ENCODE results near the gene PLCXD1. TPM values are rescaled to one million over a fixed set of nuclear protein-coding genes. Genes with fewer than 3 reads are reported as not detected.
A peak's percentile ranks its signal among the peaks of the same experiment; 100 is the strongest.
"Not testable (repeated sequence)": the region's sequence is repeated elsewhere in the genome, so short reads cannot be mapped to it uniquely, and the experiment has no call there.

The PLCXD1 gene
- total RNA-seq, 1 donor from 2014 or later = 6.1 TPM

DNA sequence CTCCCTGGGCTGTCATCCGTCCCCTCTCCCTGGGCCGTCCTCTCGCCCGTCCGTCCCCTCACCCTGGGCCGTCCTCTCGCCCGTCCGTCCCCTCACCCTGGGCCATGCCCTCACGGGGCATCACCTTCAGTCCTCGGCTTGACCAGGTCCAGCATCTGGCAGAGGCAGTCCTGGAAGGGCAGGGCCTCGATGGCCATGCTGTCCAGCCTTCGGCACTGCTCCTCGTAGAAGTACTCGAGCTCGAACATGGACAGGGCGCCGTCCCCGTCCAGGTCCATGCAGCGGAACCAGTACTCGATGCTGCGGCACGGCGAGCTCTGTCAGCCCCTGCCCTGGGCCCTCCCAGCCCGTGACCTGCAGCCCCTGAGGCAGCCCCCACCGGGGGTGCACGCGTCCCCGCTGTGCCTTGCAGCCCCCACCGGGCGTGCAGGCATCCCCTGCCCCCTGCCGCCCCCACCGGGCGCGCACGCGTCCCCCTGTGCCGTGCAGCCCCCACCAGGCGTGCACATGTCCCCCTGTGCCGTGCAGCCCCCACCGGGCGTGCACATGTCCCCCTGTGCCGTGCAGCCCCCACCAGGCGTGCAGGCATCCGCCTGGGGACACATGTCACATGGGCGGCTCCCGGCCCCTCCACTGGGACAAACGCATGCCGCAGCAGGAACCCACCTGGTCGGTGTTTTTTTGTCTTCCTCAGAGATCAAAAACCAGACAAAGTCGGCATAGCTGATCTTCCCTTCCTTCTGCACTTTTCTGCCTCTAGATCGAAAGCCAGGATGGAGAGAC is 59.7 kb downstream of the PLCXD1 start:
- DNase-seq (ENCODE audit: missing footprints) = peak; percentile 34
- peak; percentile 19 for ATAC-seq
- intact Hi-C loops (cut with DNase I) = no loop called here

DNA sequence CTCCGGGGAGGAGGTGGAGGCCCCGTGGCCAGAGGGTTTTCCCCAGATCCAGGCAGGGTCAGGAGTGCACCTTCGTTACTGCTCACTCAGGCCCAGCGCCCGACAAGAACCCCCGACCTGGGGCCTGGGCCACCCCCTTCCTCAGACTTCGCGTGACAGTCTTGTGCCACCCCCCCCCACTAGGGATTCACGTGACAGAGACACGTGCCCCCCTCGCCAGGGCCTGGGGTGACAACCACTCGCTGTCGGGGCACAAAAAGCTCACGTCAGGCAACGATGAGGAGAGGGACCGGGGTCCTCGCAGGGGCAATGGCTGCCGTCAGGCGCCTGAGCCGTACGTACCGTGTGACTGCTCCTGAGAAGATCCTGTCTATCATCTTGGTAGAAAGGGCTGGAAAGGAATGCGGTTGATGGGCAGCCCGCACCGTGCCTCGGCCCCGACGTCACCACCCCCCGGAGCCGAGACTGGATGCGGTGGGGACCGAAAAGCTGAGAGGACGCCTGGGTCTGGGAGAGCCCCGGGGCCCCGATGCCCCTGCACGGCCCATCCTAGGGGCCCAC is 60.4 kb downstream of the PLCXD1 start:
- DNase-seq (ENCODE audit: missing footprints) = peak; percentile 44
- ATAC-seq = no peak
- intact Hi-C loops (cut with DNase I) = no loop called here

DNA sequence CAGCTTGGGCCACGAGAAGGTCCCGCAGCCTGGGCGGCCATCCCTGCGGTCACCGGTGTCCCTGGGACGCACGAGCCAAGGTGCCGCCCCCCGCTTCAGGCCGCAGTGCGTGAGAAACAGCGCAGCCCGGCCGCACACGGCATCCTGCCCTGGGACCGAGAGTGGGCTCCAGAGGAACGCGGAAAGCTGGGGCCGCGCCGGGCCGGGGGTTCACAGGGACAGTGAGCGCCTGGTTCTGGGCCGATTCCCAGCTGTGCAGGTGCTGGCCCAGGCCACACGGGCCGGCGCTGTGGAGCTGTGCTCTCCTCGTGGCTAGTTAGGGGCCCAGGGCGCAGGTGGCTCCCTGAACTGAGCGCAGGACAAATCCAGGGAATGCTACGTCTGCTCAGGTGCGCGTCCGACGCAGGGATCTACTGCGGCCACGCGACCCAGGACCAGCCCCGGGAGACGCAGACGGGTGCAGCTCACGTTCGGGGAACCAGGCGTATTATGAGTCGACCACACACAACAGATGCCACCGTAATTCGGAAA is 63.3 kb downstream of the PLCXD1 start:
- ATAC-seq = no peak
- intact Hi-C loops (cut with DNase I) = no loop called here
- peak; percentile 58 for DNase-seq (ENCODE audit: missing footprints)

DNA sequence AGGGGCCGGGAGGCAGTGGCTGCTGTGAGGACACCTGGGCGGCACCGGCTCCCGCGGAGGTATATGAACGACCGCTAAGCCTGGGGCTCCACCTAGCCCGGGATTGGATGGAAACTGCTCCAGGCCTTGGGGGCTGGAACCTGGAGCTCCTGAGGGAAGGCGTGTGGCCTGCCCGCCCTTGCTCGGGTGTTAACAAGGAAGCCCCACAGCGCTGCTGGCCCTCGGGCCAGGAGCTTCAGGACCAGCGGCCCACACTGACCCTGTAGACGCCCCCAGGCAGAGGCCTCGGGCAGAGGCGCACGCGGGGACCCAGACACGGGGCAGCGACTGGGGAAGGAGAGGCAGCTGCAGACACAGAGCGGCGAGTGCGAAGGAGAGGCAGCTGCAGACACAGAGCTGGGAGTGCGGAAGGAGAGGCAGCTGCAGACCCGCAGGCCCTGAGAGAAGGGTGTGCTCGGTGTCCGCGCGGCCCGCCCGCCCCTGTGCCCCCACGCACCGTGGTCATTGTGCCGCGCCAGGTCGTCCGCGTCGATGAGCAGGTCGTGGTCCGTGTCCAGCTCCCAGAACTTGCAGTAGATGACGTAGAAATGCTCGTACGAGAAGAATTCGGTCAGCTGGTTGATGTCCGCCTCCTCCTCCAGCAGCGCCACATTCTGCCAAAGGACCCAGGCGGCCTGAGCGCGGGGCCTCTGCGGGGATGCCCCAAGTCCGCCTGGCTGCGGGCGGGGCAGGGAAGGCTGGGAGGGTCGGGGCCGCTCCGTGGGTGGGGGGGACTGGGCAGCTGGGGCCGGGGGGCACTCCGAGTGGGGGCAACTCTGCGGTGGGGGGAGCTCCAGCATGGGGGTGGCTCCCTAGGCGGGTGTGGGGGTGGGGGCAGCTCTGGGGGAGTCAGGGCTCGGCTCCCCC is 64.1 kb downstream of the PLCXD1 start:
- DNase-seq (ENCODE audit: missing footprints) (peak; percentile 37), ATAC-seq (no peak)
- intact Hi-C loops (cut with DNase I) = no loop called here

DNA sequence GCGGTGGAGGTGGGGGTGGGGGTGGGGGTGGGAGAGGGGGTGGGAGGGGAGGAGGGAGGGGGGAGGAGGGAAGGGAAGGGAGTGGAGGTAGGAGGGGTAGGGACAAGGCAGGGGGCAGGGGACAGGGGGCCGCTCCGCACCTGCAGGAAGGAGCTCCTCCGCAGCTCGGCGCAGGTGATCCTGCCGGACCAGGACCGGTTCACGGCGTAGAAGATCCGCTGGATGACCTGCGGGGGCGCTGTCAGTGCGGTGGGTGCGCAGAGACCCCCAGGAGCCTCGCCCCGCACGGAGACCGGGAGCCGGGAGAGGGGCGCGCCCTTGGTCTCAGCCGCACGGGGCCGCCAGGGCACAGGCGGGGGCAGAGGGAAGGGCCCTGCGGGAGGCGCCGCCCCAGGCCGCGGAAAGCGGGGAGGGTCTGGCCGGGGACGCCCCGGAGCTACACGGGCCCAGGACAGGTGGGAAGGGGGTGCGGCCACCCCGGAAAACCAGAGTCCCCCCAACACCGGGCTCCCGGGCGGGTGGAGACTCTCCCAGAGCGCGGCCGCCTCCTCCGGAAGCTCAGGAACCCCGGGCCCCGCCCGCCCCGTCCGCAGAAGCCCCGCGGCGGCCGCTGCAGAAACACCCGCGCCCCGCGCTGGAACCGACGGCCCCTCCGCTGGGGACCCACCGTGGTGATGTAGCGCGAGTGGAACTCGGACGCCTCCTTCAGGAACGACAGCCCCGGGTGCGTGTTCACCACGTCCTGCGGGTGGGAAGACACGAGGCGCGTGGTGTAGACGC is 65.0 kb downstream of the PLCXD1 start:
- DNase-seq (ENCODE audit: missing footprints) (peak; percentile 30), ATAC-seq (no peak)
- intact Hi-C loops (cut with DNase I) = no loop called here

DNA sequence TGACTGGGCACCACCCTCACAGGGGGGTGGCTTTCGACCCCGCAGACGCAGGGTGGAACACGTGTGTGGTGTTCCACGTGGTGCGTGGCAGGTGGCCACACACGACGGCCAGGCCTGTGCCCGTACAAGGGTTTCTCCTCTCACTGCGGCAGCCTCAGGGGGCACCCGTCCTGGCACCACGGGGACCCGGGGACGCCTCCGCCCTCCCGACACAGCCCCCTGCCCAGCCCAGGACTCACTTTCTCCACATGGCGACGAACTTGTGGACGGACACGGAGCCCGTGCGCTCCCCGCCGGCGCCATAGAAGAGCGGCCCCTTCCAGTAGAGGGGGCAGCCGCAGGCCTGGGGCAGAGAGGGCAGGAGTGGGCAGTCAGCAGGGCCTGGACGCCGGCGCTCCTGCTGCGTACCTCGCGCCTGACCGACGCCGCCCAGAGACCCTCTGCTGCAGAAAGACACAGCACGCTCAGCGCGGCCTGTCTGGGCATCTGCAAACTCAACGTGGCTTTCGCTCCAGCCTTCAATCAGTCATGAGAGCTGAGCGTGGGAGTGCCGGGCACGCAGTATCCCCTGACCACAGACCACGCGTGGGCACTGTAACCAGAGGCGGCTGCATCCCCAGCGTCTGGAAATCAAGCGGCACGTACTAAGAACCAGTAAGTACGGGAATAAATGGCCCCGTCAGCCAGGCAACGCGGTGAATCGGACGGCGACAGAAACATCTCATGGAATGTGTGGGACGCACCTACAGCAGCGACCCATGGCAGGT is 66.4 kb downstream of the PLCXD1 start:
- ATAC-seq (no peak), DNase-seq (ENCODE audit: missing footprints) (peak; percentile 53)
- intact Hi-C loops (cut with DNase I) = no loop called here

DNA sequence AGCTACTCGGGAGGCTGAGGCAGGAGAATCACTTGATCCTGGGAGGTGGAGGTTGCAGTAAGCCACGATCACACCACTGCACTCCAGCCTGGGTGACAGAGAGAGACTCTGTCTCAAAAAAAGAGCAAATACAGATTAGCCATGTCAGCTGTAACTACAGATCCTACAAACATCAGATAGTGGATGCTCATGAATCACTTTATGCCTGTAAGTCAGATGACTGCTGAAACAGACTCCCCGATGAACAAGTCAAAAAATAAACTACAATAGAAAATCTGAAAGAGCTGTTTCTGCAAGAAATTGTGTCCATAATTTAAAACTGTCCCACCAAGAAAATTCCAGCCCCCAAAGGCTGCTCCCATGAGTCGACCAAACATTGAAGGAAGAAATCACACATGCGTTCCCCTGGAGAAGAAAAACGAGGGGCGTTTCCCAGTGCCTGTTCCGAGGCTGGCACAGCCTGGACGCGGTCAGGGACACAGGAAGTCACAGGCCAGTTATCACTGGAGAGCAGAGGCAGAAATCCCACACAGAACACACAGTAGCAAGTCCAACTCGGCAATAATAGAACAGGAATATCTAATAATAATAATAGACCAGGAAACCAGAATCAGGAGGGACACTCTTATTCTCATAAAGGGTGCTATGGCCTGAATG is 67.4 kb downstream of the PLCXD1 start:
- DNase-seq (ENCODE audit: missing footprints) = peak; percentile 11
- no peak for ATAC-seq
- intact Hi-C loops (cut with DNase I) = no loop called here

DNA sequence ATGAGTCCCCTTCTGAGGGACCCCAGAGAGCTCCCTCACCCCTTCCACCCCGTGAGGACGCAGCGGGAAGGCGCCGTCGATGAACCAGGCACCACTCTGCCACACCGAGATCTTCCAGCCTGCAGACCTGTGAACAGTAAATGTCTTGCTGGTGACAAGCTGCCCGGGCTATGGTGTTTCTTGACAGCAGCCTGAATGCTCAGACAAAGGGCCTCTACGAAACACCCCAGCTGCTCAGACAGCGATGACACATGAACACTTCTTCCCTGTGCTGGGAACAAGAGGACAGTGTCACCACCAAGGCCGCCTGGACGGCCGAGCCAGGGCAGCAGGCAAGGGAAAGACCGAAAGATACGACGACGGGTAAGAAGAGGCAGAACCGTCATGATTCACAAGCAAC is 68.0 kb downstream of the PLCXD1 start:
- peak; percentile 38 for ATAC-seq
- intact Hi-C loops (cut with DNase I) = no loop called here
- DNase-seq (ENCODE audit: missing footprints) = peak; percentile 30

DNA sequence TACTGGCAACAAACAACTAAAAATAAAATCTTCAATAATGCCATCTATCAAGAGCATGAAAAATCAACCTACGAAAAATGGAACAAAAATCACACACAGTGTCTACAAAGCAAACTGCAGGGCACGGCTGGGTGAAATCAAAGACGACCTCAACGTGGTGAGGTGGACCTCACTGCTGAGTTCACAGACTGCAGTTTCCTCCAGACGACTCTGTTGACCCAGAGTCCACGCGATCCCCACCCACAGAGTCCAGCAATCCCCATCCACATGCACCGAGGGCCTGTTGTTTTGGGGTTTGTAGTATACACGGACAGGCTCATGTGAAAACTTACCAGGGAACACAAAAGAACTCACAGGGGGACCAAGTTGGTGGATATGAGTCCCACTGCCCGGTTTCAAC is 68.5 kb downstream of the PLCXD1 start:
- intact Hi-C loops (cut with DNase I) = no loop called here
- ATAC-seq = no peak

DNA sequence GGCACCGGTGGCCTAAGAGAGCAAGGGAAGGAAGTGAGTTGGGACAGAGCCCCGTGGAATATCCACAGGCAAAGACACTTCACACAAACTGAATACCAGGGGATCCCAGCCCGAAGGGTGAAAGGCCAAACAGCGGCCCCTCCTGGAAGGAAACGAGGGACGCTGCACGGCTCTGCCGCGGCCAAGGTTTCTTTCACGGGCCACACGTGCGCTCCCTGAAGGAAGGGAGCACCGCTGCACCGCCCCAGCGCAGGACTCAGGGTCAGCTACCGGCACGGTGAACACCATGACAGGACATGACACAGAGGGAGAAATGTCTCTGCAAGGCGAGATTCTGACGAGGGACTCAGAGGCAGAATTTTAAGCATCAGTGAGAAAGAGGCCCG is 69.0 kb downstream of the PLCXD1 start:
- no peak for ATAC-seq
- intact Hi-C loops (cut with DNase I) = no loop called here
- DNase-seq (ENCODE audit: missing footprints) = peak; percentile 28

More for the DNA sequence above, 68.5 kb downstream of the PLCXD1 start:
- DNase-seq (ENCODE audit: missing footprints) = peak; percentile 39

DNA sequence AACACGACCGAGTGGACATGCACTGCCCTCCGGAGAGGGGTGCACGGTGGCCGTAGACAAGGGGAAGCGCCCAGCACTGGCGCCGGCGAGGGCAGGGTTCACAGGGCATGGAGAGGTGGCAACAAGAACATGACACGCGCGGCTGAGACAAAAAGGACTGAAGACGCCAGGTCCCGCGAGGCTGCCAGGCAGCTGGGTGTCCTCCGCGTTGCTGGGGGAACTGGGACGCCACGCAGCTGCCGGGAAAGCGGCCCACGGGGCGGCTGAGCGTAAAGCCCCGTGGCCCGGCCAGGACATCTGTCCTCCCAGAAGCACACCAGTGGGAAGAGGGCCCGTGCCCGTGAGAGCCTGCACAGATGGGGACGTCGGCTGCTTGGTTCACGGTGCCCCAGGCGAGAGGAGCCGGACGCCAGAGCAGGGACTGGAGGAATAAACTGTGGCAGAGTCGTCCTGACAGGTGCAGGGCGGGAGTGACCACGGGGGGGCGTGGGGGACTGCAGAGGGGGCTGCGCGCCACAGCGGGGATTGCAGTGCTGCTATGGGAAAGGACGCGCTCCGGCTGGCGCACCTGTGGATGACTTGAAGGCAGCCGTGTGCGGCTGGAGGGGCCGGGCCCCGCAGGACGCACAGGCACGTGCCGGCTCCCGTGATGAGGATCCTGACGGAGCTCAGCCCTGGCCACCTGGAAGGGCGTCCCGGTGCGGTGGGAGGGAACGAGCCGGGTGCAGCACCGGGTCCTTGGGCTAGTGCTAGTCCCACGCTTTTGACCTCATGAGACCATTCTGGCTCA is 69.5 kb downstream of the PLCXD1 start:
- intact Hi-C loops (cut with DNase I) = no loop called here
- peak; percentile 12 for ATAC-seq
- peak; percentile 61 for DNase-seq (ENCODE audit: missing footprints)

DNA sequence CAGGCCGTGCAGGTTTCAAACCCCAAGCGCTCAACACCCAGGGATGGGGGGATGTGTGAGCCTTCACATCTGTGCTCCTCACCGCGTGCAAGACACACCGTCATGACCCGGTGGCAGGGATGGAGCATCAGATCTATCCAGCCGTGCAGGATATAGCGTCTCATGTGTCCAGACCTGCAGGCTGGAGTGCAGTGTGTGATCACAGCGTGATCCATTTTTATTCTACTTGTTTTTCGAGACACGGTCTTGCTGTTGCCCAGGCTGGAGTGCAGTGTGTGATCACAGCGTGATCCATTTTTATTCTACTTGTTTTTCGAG is 70.1 kb downstream of the PLCXD1 start:
- DNase-seq (ENCODE audit: missing footprints); ATAC-seq; intact Hi-C loops (cut with DNase I): not testable (repeated sequence)

DNA sequence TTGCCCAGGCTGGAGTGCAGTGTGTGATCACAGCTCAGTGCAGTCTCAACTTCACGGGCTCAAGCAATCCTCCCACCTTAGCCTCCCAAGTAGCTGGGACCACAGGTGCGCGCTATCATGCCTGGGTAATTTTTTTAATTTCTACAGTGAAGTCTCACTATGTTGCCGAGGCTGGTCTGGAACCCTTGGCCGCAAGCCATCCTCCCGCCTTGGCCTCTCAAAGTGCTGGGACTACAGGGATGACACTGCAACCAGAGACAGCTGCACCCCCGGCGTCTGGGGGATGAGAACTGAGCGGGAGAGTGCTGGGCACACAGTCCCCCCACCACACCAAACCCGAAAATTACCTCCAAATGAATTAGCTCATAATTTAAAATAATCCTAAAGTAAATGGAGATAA is 70.6 kb downstream of the PLCXD1 start:
- DNase-seq (ENCODE audit: missing footprints) (peak; percentile 45), ATAC-seq (no peak)
- intact Hi-C loops (cut with DNase I) = no loop called here

DNA sequence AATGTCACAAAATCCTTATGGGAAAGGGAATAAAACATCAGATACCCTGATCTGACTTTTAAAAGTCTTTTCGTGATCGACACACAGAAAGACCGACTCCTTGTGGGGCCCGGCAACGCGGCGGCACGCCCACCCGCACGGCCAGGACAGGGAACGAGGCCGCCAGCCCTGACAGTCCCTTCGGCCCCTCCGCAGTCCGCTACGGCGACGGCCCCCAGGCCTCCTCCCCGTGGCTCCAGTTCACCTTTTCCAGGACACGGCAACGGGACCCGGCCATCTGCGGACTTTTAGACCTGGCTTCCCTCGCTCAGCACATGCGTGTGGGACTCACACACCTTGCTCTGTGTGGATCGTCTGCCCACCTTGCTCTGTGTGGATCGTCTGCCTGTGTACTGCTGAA is 71.0 kb downstream of the PLCXD1 start:
- intact Hi-C loops (cut with DNase I) = no loop called here
- peak; percentile 21 for DNase-seq (ENCODE audit: missing footprints)

DNA sequence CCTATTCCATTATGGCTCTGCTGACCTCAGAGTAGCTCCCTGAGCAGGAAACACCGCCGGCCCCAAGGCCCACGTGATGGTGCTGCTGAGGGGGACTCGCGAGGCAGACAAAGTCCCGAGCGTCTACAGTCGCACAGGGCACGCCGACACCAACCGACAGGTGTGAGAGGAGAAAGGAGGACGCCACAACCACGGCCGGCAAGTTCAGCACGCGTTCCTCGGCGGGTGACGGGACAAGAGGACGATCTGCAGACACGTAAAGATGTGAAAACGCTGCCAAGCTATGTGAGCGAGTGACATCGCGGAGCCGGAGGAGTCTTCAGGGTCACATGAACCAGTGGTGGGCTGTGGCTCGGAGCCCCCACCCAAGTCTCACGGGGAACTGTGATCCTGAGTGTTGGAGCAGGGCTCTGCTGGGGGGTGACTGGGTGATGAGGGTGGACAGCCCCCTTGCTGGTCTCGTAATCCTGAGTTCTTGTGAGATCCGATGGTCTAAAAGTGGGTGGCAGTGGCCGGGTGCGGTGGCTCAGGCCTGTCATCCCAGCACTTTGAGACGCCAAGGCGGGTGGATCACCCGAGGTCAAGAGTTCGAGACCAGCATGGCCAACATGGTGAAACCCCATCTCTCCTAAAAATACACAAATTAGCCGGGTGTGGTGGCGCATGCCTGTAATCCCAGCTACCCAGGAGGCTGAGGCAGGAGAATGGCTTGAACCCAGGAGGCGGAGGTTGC is 71.6 kb downstream of the PLCXD1 start:
- ATAC-seq (no peak), DNase-seq (ENCODE audit: missing footprints) (peak; percentile 58)
- intact Hi-C loops (cut with DNase I) = no loop called here

More for the DNA sequence above, 71.0 kb downstream of the PLCXD1 start:
- no peak for ATAC-seq
